Gastroesophageal sphincter (tissue), 3 donors: ENCODE measurements around the gene FBXL13.

Experiments used
- CTCF ChIP-seq, 4 experiments: fragments of 200-600 bp in 2 of 4; fragments of 450-650 bp in 2 of 4; sonication (generic) in 1 of 4; IDR thresholded peaks; one replicate each; pipeline ENCODE4 v1.5.1; 2017 to 2019; ENCODE audit warnings: antibody characterized with exemption in 4 of 4, mild to moderate bottlenecking in 2 of 4, moderate library complexity in 2 of 4
- POLR2AphosphoS5 ChIP-seq: sonication (generic); formaldehyde crosslinking; IDR thresholded peaks from one replicate; pipeline ENCODE4 v1.6.1; 2017; ENCODE audit warnings: antibody characterized with exemption

GRCh38 chr7:103082497-103082896 is 7.9 kb upstream of the FBXL13 start:
- TF ChIP-seq POLR2AphosphoS5 (no peak), CTCF (IDR thresholded peaks at IDR 0.05) (no peak)
